Body of pancreas (tissue), 4 donors: ENCODE results near the gene WASHC2A.

Experiments used
- CTCF ChIP-seq, 7 experiments: fragments of 450-650 bp in 4 of 7; fragments of 200-600 bp in 3 of 7; sonication (generic) in 3 of 7; IDR thresholded peaks; one replicate each; pipeline ENCODE4 v1.5.1; 2016 to 2019; ENCODE audit warnings: antibody characterized with exemption in 7 of 7
- POLR2A ChIP-seq, 3 donors: fragments of 450-650 bp; IDR thresholded peaks; one replicate each; pipeline ENCODE4 v1.6.1; 2016; ENCODE audit warnings: antibody characterized with exemption in 3 of 3, mild to moderate bottlenecking in 2 of 3

- TF ChIP-seq CTCF (IDR thresholded peaks at IDR 0.05), result no peak
- no peak for TF ChIP-seq POLR2A (IDR thresholded peaks at IDR 0.05)
Observed at GRCh38 chr10:50025627-50026026, 42.1 kb upstream of the WASHC2A start.
